IMR-90 (cell line): ENCODE measurements around the gene FUBP3. TPM values are rescaled to one million over a fixed set of nuclear protein-coding genes. Genes with fewer than 3 reads are reported as not detected.

Source experiments
- ATAC-seq: fragments of 200-7000 bp; cut with Tn5 transposase; 2 replicates; pipeline ENCODE4 v1.9.1; 2020; ENCODE audit warnings: low read depth, mild to moderate bottlenecking, moderate library complexity
- BruUV-seq: library from RNA; stranded (reverse); fragments of 400-500 nt; replicated peaks from 2 replicates; lab custom pipeline; 2021; lab: Mats Ljungman, UMichigan
- CTCF ChIA-PET: fragments of 300-600 bp; formaldehyde crosslinking; extraction: SDS; loops from one replicate; lab custom pipeline; 2021; ENCODE audit warnings: antibody characterized with exemption; lab: Yijun Ruan, JAX
- POLR2A ChIA-PET: fragments of 300-600 bp; sonication (Branson Sonifier 250); formaldehyde crosslinking; loops from one replicate; lab custom pipeline; 2022; ENCODE audit warnings: antibody characterized with exemption; ENCODE audit not compliant: unreplicated experiment; lab: Charles Lee
- DNase-seq: peaks from one replicate; pipeline ENCODE4 v3.0.0; 2013
- H2AFZ ChIP-seq: replicated peaks from 2 replicates; pipeline ENCODE3; 2013; ENCODE audit warnings: low read length, mild to moderate bottlenecking; ENCODE audit not compliant: poor library complexity
- H2AK5ac ChIP-seq: 2 replicates; pipeline ENCODE4 v1.6.1; 2013; ENCODE audit warnings: low read depth, low read length, inconsistent platforms
- H2AK9ac ChIP-seq: replicated peaks from 2 replicates; pipeline ENCODE3; 2013; ENCODE audit warnings: mild to moderate bottlenecking, low read depth, low read length, moderate library complexity; ENCODE audit not compliant: poor library complexity
- H2BK120ac ChIP-seq: 2 replicates; pipeline ENCODE4 v1.6.1; 2013; ENCODE audit warnings: low read depth, low read length, inconsistent platforms
- H2BK15ac ChIP-seq: 3 replicates; pipeline ENCODE4 v1.6.1; 2013; ENCODE audit warnings: low read depth, low read length, inconsistent platforms
- H2BK20ac ChIP-seq: 2 replicates; pipeline ENCODE4 v1.6.1; 2013; ENCODE audit warnings: low read depth, mild to moderate bottlenecking, inconsistent platforms, low read length, moderate library complexity
- H2BK5ac ChIP-seq: 2 replicates; pipeline ENCODE4 v1.6.1; 2013; ENCODE audit warnings: mild to moderate bottlenecking, low read depth, low read length, inconsistent platforms; ENCODE audit not compliant: poor library complexity, severe bottlenecking
- H3K14ac ChIP-seq: replicated peaks from 2 replicates; pipeline ENCODE4 v1.6.1; 2013; ENCODE audit warnings: low read depth, low read length, inconsistent platforms
- H3K18ac ChIP-seq: 2 replicates; pipeline ENCODE4 v1.6.1; 2013; ENCODE audit warnings: low read depth, low read length, control low read depth
- H3K23ac ChIP-seq: 2 replicates; pipeline ENCODE4 v1.6.1; 2013; ENCODE audit warnings: low read depth, low read length, inconsistent platforms
- H3K27ac ChIP-seq: 2 replicates; pipeline ENCODE4 v1.5.1; 2013; ENCODE audit warnings: mild to moderate bottlenecking, control low read depth, low read length; ENCODE audit not compliant: insufficient read depth
- H3K27me3 ChIP-seq: 2 replicates; pipeline ENCODE4 v1.6.1; 2013; ENCODE audit warnings: low read length; ENCODE audit not compliant: control insufficient read depth, insufficient read depth
- H3K36me3 ChIP-seq: 2 replicates; pipeline ENCODE4 v1.6.1; 2013; ENCODE audit warnings: low read length, mixed read lengths; ENCODE audit not compliant: control insufficient read depth, insufficient read depth
- H3K4ac ChIP-seq: 2 replicates; pipeline ENCODE4 v1.6.1; 2013; ENCODE audit warnings: low read depth, low read length, inconsistent platforms
- H3K4me1 ChIP-seq: 2 replicates; pipeline ENCODE4 v1.6.1; 2013; ENCODE audit warnings: low read length, mixed read lengths; ENCODE audit not compliant: control insufficient read depth, insufficient read depth
- H3K4me2 ChIP-seq: 2 replicates; pipeline ENCODE4 v1.6.1; 2013; ENCODE audit warnings: low read depth, mild to moderate bottlenecking, control low read depth, low read length, moderate library complexity
- H3K4me3 ChIP-seq: 2 replicates; pipeline ENCODE4 v1.5.1; 2013; ENCODE audit warnings: low read depth, mild to moderate bottlenecking, control low read depth, low read length, moderate library complexity; ENCODE audit not compliant: insufficient read depth
- H3K56ac ChIP-seq: 2 replicates; pipeline ENCODE4 v1.6.1; 2013; ENCODE audit warnings: low read length, inconsistent platforms; ENCODE audit not compliant: insufficient read depth; ENCODE audit errors: extremely low read depth
- H3K79me1 ChIP-seq, 2 experiments: 2 replicates each; pipeline ENCODE4 v1.6.1; 2013; ENCODE audit warnings: low read length in 2 of 2, inconsistent platforms in 1 of 2, low read depth in 1 of 2
- H3K9ac ChIP-seq: 2 replicates; pipeline ENCODE4 v1.6.1; 2013; ENCODE audit warnings: low read depth, low read length, control low read depth
- H3K9me1 ChIP-seq: 2 replicates; pipeline ENCODE4 v1.6.1; 2013; ENCODE audit warnings: low read length, inconsistent platforms; ENCODE audit not compliant: insufficient read depth
- H3K9me3 ChIP-seq: 2 replicates; pipeline ENCODE4 v1.6.1; 2013; ENCODE audit warnings: low read length; ENCODE audit not compliant: control insufficient read depth, insufficient read depth
- H4K20me1 ChIP-seq: 2 replicates; pipeline ENCODE4 v1.6.1; 2013; ENCODE audit warnings: low read length, inconsistent platforms; ENCODE audit not compliant: insufficient read depth
- H4K5ac ChIP-seq: 2 replicates; pipeline ENCODE4 v1.6.1; 2013; ENCODE audit warnings: mild to moderate bottlenecking, low read depth, low read length, control low read depth
- H4K8ac ChIP-seq, 2 experiments: 2 replicates each; pipeline ENCODE4 v1.6.1; 2013; ENCODE audit warnings: low read depth in 2 of 2, low read length in 2 of 2, control low read depth in 1 of 2, inconsistent platforms in 1 of 2
- H4K91ac ChIP-seq: 2 replicates; pipeline ENCODE4 v1.6.1; 2013; ENCODE audit warnings: low read depth, low read length, inconsistent platforms; ENCODE audit not compliant: insufficient read depth
- BHLHE40 ChIP-seq: fragments of 150-350 bp; IDR thresholded peaks from 2 replicates; pipeline ENCODE4 v1.6.1; 2016; ENCODE audit warnings: mild to moderate bottlenecking, low read depth, low read length
- CTCF ChIP-seq: conservative IDR thresholded peaks from 2 replicates; pipeline ENCODE4 v1.5.1; 2012; ENCODE audit warnings: mild to moderate bottlenecking, low read depth, low read length, improper control_type of control experiment
- FOS ChIP-seq: fragments of 150-350 bp; IDR thresholded peaks from 2 replicates; pipeline ENCODE4 v1.6.1; 2016; ENCODE audit warnings: low read depth, low read length
- MAFK ChIP-seq: IDR thresholded peaks from 2 replicates; pipeline ENCODE4 v1.6.1; 2012; ENCODE audit warnings: low read depth, low read length, improper control_type of control experiment
- MAZ ChIP-seq: IDR thresholded peaks from 2 replicates; pipeline ENCODE4 v1.6.1; 2012; ENCODE audit warnings: low read depth, mild to moderate bottlenecking, low read length, improper control_type of control experiment, moderate library complexity, borderline replicate concordance
- MXI1 ChIP-seq: IDR thresholded peaks from 2 replicates; pipeline ENCODE4 v1.6.1; 2012; ENCODE audit warnings: low read depth, mild to moderate bottlenecking, low read length, moderate library complexity, borderline replicate concordance
- NFE2L2 ChIP-seq: fragments of 150-350 bp; IDR thresholded peaks from 2 replicates; pipeline ENCODE4 v1.6.1; 2016; ENCODE audit warnings: low read depth, mild to moderate bottlenecking, low read length
- POLR2A ChIP-seq: IDR thresholded peaks from 2 replicates; pipeline ENCODE4 v1.6.1; 2012; ENCODE audit warnings: mild to moderate bottlenecking, low read depth, low read length
- RAD21 ChIP-seq: IDR thresholded peaks from 2 replicates; pipeline ENCODE4 v1.6.1; 2012; ENCODE audit warnings: low read length, improper control_type of control experiment
- RCOR1 ChIP-seq: IDR thresholded peaks from 2 replicates; pipeline ENCODE4 v1.6.1; 2012; ENCODE audit warnings: mild to moderate bottlenecking, low read length, improper control_type of control experiment; ENCODE audit not compliant: insufficient replicate concordance
- RFX5 ChIP-seq: IDR thresholded peaks from 2 replicates; pipeline ENCODE4 v1.8.0; 2012; ENCODE audit warnings: low read depth, mild to moderate bottlenecking, low read length, moderate library complexity
- SMC3 ChIP-seq: fragments of 150-350 bp; IDR thresholded peaks from 2 replicates; pipeline ENCODE4 v1.6.1; 2016; ENCODE audit warnings: low read depth, mild to moderate bottlenecking, antibody characterized with exemption, low read length, moderate library complexity
- WGBS, 2 experiments: methylation state at CpG; one replicate each; pipeline versions ENCODE4 v1.1.5 to v1.1.7; 2013; ENCODE audit warnings: missing lambda C conversion rate in 2 of 2; ENCODE audit not compliant: insufficient read length in 1 of 2; ENCODE audit errors: extremely low coverage in 2 of 2; 5-methylcytosine and 5-hydroxymethylcytosine counted together
- dilution Hi-C: fragments of 300-500 bp; cut with HindIII; formaldehyde crosslinking; loops from one replicate; pipeline ENCODE4 v1.14.3; 2018; ENCODE audit warnings: low sequenced_read_pairs; ENCODE audit not compliant: unreplicated experiment
- in situ Hi-C: fragments of 300-500 bp; cut with MboI; formaldehyde crosslinking; loops from 3 replicates; pipeline ENCODE4 v1.14.3; 2019; ENCODE audit warnings: low sequenced_read_pairs, inconsistent platforms, mixed read lengths
- intact Hi-C: fragments of 100-400 bp; cut with micrococcal nuclease; formaldehyde crosslinking; loops from 2 replicates; pipeline ENCODE4 v1.10.0; 2022
- polyA plus RNA-seq, 3 experiments: library from polyadenylated mRNA; depleted of rRNA; stranded (reverse); fragments of >200 nt; gene quantifications; 2 replicates each; pipeline ENCODE4 v1.2.3, GENCODE V29; 2012; ENCODE audit warnings: low replicate concordance in 1 of 3
- total RNA-seq: library from RNA; depleted of rRNA; stranded (reverse); fragments of >200 nt; gene quantifications from 2 replicates; pipeline ENCODE4 v1.2.3, GENCODE V29; 2012
- TF ChIP-seq, protein P1 (sequence below): fragments of 150-350 bp; IDR thresholded peaks from 2 replicates; pipeline ENCODE4 v1.6.1; 2016; ENCODE audit warnings: low read depth, mild to moderate bottlenecking, low read length, moderate library complexity, borderline replicate concordance
- TF ChIP-seq, protein P2 (sequence below): fragments of 150-350 bp; IDR thresholded peaks from 2 replicates; pipeline ENCODE4 v1.6.1; 2017; ENCODE audit warnings: mild to moderate bottlenecking, antibody characterized with exemption, low read length, low read depth

The FUBP3 gene
- total and polyA plus RNA-seq, 2 of the 4 experiments (the other 2 are of a cell fraction): 32.3 to 50.1 TPM

DNA sequence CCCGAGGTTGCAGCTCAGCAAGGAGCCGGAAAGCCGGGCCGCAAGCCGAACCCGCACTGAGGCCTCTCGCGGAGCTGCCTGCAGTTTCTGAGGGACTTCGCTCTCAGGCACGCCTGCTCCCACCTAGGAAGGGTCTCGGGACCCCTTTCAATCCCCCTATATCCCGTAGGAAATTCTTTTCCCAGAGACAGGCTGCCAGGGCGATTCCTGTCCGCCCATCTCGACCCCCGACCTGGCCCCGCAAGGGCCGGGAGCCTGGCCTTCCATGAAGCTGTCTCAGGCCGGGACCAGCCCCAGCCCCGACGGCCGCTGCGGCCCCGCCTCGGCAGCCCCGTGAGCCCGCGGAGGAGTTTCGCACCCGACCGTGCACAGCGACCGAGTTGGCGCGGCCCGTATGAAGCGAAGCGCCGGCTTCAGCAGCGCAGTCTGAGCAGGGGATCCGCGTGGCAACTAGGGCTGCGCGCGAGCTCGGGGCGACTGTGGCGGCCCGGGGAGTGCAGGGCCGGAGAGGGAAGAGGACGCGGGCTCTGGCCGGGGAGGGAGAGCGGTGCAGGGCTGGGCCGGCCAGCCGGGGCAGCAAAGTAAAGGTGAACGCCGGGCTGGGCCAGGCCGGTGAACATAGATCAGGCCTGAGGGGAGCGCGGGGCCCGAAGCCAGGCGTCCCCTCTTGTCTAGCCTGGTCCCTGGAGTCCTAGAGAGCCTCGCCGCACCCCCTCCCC is 84.0 kb downstream of the FUBP3 start (continued):
- TF ChIP-seq RAD21: no peak

- H3K9me3 ChIP-seq: peaks cover 2% of the 10 kb centered on the region; the same call in 1 of the 2 replicates
- TF ChIP-seq NFE2L2 (no peak), MXI1 (no peak), RFX5 (no peak), MAZ (no peak), POLR2A (no peak), SMC3 (no peak), CTCF (no peak), MAFK (no peak), BHLHE40 (no peak), RAD21 (no peak), RCOR1 (no peak), FOS (no peak)
- TF ChIP-seq, protein P1, sequence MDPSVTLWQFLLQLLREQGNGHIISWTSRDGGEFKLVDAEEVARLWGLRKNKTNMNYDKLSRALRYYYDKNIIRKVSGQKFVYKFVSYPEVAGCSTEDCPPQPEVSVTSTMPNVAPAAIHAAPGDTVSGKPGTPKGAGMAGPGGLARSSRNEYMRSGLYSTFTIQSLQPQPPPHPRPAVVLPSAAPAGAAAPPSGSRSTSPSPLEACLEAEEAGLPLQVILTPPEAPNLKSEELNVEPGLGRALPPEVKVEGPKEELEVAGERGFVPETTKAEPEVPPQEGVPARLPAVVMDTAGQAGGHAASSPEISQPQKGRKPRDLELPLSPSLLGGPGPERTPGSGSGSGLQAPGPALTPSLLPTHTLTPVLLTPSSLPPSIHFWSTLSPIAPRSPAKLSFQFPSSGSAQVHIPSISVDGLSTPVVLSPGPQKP: no peak
- TF ChIP-seq, protein P2, sequence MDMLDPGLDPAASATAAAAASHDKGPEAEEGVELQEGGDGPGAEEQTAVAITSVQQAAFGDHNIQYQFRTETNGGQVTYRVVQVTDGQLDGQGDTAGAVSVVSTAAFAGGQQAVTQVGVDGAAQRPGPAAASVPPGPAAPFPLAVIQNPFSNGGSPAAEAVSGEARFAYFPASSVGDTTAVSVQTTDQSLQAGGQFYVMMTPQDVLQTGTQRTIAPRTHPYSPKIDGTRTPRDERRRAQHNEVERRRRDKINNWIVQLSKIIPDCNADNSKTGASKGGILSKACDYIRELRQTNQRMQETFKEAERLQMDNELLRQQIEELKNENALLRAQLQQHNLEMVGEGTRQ: no peak
Observed at GRCh38 chr9:130663977-130664250, 84.5 kb downstream of the FUBP3 start.

More at GRCh38 chr9:130663977-130664250, 84.5 kb downstream of the FUBP3 start:
- peaks cover 96% of the 10 kb centered on the region for H3K27me3 ChIP-seq
- ChIA-PET CTCF (no interaction called here), POLR2A (no interaction called here)
- H2BK5ac ChIP-seq: no peak overlapping the region
- no peaks in the 10 kb centered on the region for H3K36me3 ChIP-seq
- no peak overlapping the region for H3K23ac ChIP-seq
- no peak overlapping the region for H3K4me2 ChIP-seq
- no peak overlapping the region for H4K91ac ChIP-seq
- H3K56ac ChIP-seq: no peak overlapping the region
- H3K14ac ChIP-seq: no peak overlapping the region
- H3K4ac ChIP-seq: no peak overlapping the region
- H2BK120ac ChIP-seq: no peak overlapping the region
- no peak overlapping the region for H2AK5ac ChIP-seq
- H2AFZ ChIP-seq: no peak overlapping the region
- BruUV-seq: no TSS peak
- no peak overlapping the region for H4K8ac ChIP-seq
- no peak overlapping the region for H3K18ac ChIP-seq
- no peak overlapping the region for H3K27ac ChIP-seq
- no peak overlapping the region for H2BK20ac ChIP-seq
- H2AK9ac ChIP-seq: no peak overlapping the region
- in situ Hi-C loops: loop anchor here (25.0 kb wide), 1 partner anchor 552 kb away; no protein-coding TSS in a partner anchor
- no peak for ATAC-seq
- H3K4me3 ChIP-seq: no peak overlapping the region
- peaks cover 6% of the 10 kb centered on the region; the same call in 1 of the 2 replicates for H4K20me1 ChIP-seq
- dilution Hi-C loops: no loop called here
- WGBS, 2 experiments: 3% methylated on average over 8 of the region's 19 CpGs; no CpG with 5 or more reads in 1 of the 2 experiments
- no peak overlapping the region for H2BK15ac ChIP-seq
- H3K9ac ChIP-seq: no peak overlapping the region
- no peaks in the 10 kb centered on the region for H3K79me1 ChIP-seq
- intact Hi-C loops: no loop called here
- no peak overlapping the region for H4K5ac ChIP-seq
- DNase-seq: no peak
- H3K9me1 ChIP-seq: no peaks in the 10 kb centered on the region
- no peaks in the 10 kb centered on the region; the same call in 1 of the 2 replicates for H3K4me1 ChIP-seq
